ENCODE results near the gene PSMD11.

GRCh38 chr17:32488604-32489180, 44.4 kb downstream of the PSMD11 start:
- TF ChIP-seq CTCF (IDR thresholded peaks at IDR 0.05) (no peak), POLR2A (IDR thresholded peaks at IDR 0.05) (no peak)

Data from uterus (tissue), 2 donors.